Progenitor cell of endocrine pancreas (in vitro differentiated cells): ENCODE results near the gene FLCN. TPM values are rescaled to one million over a fixed set of nuclear protein-coding genes. Genes with fewer than 3 reads are reported as not detected.

ENCODE experiments used
- DNase-seq: peaks from one replicate; pipeline ENCODE4 v3.0.0; 2021; ENCODE audit warnings: low spot score; ENCODE audit not compliant: unreplicated experiment
- H3K27ac Mint-ChIP-seq: 2 replicates; pipeline ENCODE4 v1.8.0; 2021; ENCODE audit warnings: mild to moderate bottlenecking, moderate library complexity, mixed read lengths
- H3K27me3 Mint-ChIP-seq: 2 replicates; pipeline ENCODE4 v1.8.0; 2021; ENCODE audit warnings: mixed read lengths
- H3K36me3 Mint-ChIP-seq: 2 replicates; pipeline ENCODE4 v1.8.0; 2022; ENCODE audit warnings: mixed read lengths; ENCODE audit not compliant: insufficient read depth
- H3K4me1 Mint-ChIP-seq: 2 replicates; pipeline ENCODE4 v1.8.0; 2021; ENCODE audit warnings: low read depth, mixed read lengths
- H3K4me3 Mint-ChIP-seq: 2 replicates; pipeline ENCODE4 v1.8.0; 2021; ENCODE audit warnings: low read depth, mild to moderate bottlenecking, moderate library complexity, mixed read lengths
- H3K9me3 Mint-ChIP-seq: 2 replicates; pipeline ENCODE4 v1.8.0; 2021; ENCODE audit warnings: low read depth, mixed read lengths
- total RNA-seq: library from RNA; stranded (reverse); gene quantifications from 2 replicates; pipeline ENCODE4 v1.2.1, GENCODE V29; 2021
- TF ChIP-seq, protein P1 (sequence below): fragments of 200-600 bp; sonication (generic); IDR thresholded peaks from one replicate; pipeline ENCODE4 v1.5.0; 2021; ENCODE audit warnings: antibody characterized with exemption, mild to moderate bottlenecking; ENCODE audit not compliant: unreplicated experiment

Gene FLCN
- total RNA-seq, 1 donor from 2014 or later: 58.4 TPM

DNA sequence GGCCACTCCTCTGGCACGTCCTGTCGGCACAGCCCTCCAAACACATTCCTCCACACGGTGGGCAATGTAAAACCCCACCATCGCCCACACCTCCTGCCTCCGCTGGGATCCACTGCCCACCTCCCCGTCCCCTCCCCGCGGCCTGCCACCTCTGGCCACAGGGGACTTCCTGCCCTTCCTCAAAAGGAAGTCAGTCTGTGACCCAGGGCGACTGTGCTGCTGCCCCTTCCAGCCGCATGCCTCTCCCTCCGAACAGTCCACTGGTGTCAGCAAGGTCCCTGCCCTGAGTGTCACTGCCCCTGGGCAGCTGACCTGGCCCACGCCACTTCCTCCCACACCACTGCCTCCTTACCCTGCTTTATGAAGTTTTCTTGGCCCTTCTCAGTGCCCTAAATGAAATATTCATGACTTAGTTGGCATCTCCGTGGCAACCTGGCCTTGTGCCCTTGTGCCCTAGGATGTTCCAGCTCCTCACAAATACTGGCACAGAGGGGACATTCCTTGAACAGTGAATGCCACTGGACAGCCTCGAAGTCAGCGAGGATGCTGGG, 32.9 kb downstream of the FLCN start:
- H3K4me3 Mint-ChIP-seq: no peak overlapping the region
- no peaks in the 10 kb centered on the region for H3K36me3 Mint-ChIP-seq
- H3K4me1 Mint-ChIP-seq: peaks cover 2% of the 10 kb centered on the region
- no peak for DNase-seq
- H3K27ac Mint-ChIP-seq: no peak overlapping the region
- no peaks in the 10 kb centered on the region for H3K9me3 Mint-ChIP-seq
- H3K27me3 Mint-ChIP-seq: no peaks in the 10 kb centered on the region
- TF ChIP-seq, protein P1, sequence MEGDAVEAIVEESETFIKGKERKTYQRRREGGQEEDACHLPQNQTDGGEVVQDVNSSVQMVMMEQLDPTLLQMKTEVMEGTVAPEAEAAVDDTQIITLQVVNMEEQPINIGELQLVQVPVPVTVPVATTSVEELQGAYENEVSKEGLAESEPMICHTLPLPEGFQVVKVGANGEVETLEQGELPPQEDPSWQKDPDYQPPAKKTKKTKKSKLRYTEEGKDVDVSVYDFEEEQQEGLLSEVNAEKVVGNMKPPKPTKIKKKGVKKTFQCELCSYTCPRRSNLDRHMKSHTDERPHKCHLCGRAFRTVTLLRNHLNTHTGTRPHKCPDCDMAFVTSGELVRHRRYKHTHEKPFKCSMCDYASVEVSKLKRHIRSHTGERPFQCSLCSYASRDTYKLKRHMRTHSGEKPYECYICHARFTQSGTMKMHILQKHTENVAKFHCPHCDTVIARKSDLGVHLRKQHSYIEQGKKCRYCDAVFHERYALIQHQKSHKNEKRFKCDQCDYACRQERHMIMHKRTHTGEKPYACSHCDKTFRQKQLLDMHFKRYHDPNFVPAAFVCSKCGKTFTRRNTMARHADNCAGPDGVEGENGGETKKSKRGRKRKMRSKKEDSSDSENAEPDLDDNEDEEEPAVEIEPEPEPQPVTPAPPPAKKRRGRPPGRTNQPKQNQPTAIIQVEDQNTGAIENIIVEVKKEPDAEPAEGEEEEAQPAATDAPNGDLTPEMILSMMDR: no peak

DNA sequence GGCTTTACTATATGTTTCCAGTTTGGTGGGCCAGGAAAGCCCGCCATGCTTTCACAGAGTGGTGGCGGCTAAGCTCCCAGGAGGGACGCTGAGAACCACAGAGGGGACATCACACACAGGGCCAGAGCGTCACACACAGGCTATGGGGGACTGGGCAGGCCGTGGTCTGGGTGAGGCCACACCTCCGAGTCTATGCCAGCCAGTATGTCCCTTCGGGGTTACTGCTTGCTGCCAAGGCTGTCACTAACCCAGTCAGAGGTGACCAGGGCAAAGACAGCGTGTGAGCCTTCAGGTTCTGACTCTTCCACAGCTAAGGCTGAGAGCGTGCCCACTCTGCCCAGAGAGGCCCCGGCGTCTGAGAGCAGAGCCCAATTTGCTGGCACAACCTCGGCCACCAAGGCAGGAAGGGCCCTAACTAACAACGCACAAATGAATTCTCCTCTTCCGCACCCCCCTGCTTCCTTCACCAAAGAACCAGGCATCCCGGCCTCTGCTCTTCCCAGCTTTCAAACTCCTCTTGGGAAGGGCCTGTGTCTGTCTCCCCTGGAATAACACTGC, 33.7 kb downstream of the FLCN start:
- Mint-ChIP-seq H3K4me1 (peaks cover 2% of the 10 kb centered on the region), H3K36me3 (no peaks in the 10 kb centered on the region), H3K27me3 (no peaks in the 10 kb centered on the region), H3K9me3 (no peaks in the 10 kb centered on the region), H3K4me3 (no peak overlapping the region), H3K27ac (no peak overlapping the region)
- TF ChIP-seq, protein P1: no peak
- DNase-seq: no peak

DNA sequence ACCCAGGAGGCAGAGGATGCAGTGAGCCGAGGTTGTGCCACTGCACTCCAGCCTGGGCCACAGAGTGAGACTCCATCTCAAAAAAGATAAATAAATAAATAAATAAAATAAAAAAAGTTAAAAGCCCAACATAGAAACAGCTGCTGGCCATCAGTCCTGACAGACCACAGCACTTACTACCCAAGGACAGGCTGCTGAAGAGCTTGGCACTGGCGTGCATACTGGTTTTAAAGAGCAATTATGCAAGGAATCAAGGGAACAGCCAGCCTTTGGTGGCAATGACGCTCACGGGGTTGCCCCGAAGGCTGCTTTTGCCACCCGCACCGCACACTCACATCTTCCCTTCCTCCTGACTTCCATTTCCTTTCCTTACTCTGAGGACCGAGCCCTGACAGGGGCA, 35.1 kb downstream of the FLCN start:
- Mint-ChIP-seq H3K9me3 (no peaks in the 10 kb centered on the region), H3K27ac (no peak overlapping the region), H3K27me3 (no peaks in the 10 kb centered on the region), H3K36me3 (no peaks in the 10 kb centered on the region), H3K4me3 (no peak overlapping the region), H3K4me1 (peaks cover 2% of the 10 kb centered on the region)
- DNase-seq: no peak
- TF ChIP-seq, protein P1: no peak

DNA sequence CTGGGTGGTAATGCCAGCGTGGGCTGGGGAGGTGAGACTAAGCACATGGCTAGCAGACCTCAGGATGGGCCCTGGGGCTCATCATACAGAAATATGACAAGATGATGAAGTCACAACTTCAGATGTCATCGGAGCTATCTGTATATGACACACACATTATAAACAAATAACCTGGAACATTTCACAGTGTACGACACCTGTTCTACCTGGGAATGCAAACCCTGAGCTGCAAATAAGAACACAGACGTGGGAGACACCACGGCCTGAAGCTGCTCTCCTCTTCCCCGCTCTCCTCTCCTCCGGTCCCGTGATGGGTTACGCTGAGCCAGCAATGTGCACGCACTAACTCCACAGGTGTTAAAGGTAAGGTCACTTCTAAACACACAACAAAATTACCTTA, 35.7 kb downstream of the FLCN start:
- no peaks in the 10 kb centered on the region for H3K9me3 Mint-ChIP-seq
- no peak overlapping the region for H3K27ac Mint-ChIP-seq
- H3K36me3 Mint-ChIP-seq: no peaks in the 10 kb centered on the region
- H3K4me3 Mint-ChIP-seq: no peak overlapping the region
- TF ChIP-seq, protein P1: no peak
- no peaks in the 10 kb centered on the region for H3K27me3 Mint-ChIP-seq
- peaks cover 2% of the 10 kb centered on the region for H3K4me1 Mint-ChIP-seq
- DNase-seq: no peak

DNA sequence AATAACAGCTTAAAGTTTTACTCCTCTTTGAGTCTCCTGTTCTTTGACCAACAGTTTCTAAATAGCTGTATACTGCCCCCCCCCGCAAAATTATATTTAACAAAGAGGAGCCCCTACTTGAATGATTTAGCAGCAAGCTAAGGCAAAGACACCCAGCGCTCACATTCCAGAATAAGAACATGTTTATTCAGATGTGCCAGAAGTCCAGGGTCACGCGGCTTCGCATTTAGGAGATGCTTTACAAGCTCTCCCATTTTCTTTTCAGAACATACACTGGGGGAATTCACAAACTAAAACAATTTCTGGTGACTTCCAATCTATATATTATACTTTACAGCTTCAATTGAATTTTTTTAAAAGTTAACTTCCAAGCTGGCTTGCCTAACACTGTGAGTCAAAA, 36.1 kb downstream of the FLCN start:
- Mint-ChIP-seq H3K9me3 (no peaks in the 10 kb centered on the region), H3K4me3 (no peak overlapping the region), H3K36me3 (no peaks in the 10 kb centered on the region), H3K27ac (no peak overlapping the region), H3K4me1 (peaks cover 2% of the 10 kb centered on the region), H3K27me3 (no peaks in the 10 kb centered on the region)
- DNase-seq: no peak
- TF ChIP-seq, protein P1: no peak
